NT2/D1 (cell line): ENCODE results near the gene SSH2.
"Not testable (repeated sequence)": the region's sequence is repeated elsewhere in the genome, so short reads cannot be mapped to it uniquely, and the experiment has no call there.

Experiments used
- DNase-seq: peaks from one replicate; pipeline ENCODE4 v3.0.0-alpha.2; 2011; ENCODE audit warnings: low read depth, low spot score
- H3K27me3 ChIP-seq: 2 replicates; pipeline ENCODE4 v1.6.0; 2011; ENCODE audit warnings: mild to moderate bottlenecking; ENCODE audit not compliant: insufficient read length, insufficient read depth
- H3K36me3 ChIP-seq: 2 replicates; pipeline ENCODE4 v1.6.1; 2011; ENCODE audit warnings: mild to moderate bottlenecking, low read length, mixed read lengths; ENCODE audit not compliant: insufficient read depth, insufficient read length
- H3K4me1 ChIP-seq: 2 replicates; pipeline ENCODE4 v1.5.1; 2011; ENCODE audit not compliant: insufficient read depth, insufficient read length
- H3K4me3 ChIP-seq: 2 replicates; pipeline ENCODE4 v1.5.1; 2011; ENCODE audit warnings: low read depth; ENCODE audit not compliant: insufficient read length
- H3K9ac ChIP-seq: 2 replicates; pipeline ENCODE4 v1.6.0; 2011; ENCODE audit warnings: low read depth; ENCODE audit not compliant: insufficient read length
- H3K9me3 ChIP-seq: 2 replicates; pipeline ENCODE4 v1.5.1; 2011; ENCODE audit warnings: mild to moderate bottlenecking, low read length; ENCODE audit not compliant: insufficient read depth
- SUZ12 ChIP-seq: IDR thresholded peaks from 2 replicates; pipeline ENCODE4 v1.6.1; 2011; ENCODE audit not compliant: insufficient read length, insufficient read depth; ENCODE audit errors: extremely low read depth
- YY1 ChIP-seq: IDR thresholded peaks from 2 replicates; pipeline ENCODE4 v1.6.1; 2011; ENCODE audit not compliant: insufficient read length, insufficient read depth
- ZNF274 ChIP-seq: IDR thresholded peaks from 2 replicates; pipeline ENCODE4 v1.6.1; 2011; ENCODE audit warnings: mild to moderate bottlenecking, low read depth, low read length

The SSH2 gene

GRCh38 chr17:29958947-29959657, 29.1 kb upstream of the SSH2 start:
- DNase-seq = no peak
- H3K9me3 ChIP-seq = peaks cover 7% of the 10 kb centered on the region; the same call in 1 of the 2 replicates
- H3K4me3 ChIP-seq = no peak overlapping the region
- no peak for TF ChIP-seq SUZ12
- no peak for TF ChIP-seq ZNF274
- TF ChIP-seq YY1 = no peak
- H3K4me1 ChIP-seq = no peaks in the 10 kb centered on the region
- no peaks in the 10 kb centered on the region for H3K36me3 ChIP-seq
- H3K27me3 ChIP-seq = no peaks in the 10 kb centered on the region
- H3K9ac ChIP-seq = no peak overlapping the region

- not testable (repeated sequence) for H3K27me3 ChIP-seq, H3K4me1 ChIP-seq, DNase-seq, H3K4me3 ChIP-seq, H3K9ac ChIP-seq, H3K36me3 ChIP-seq, H3K9me3 ChIP-seq
Measured at GRCh38 chr17:29957488-29957887, 27.5 kb upstream of the SSH2 start.

GRCh38 chr17:29956225-29956624, 26.2 kb upstream of the SSH2 start:
- DNase-seq = no peak
- Histone ChIP-seq H3K9ac (no peak overlapping the region), H3K9me3 (peaks cover 9% of the 10 kb centered on the region; the same call in 1 of the 2 replicates), H3K27me3 (no peaks in the 10 kb centered on the region), H3K4me1 (no peaks in the 10 kb centered on the region), H3K4me3 (no peak overlapping the region), H3K36me3 (no peaks in the 10 kb centered on the region)
- TF ChIP-seq ZNF274 (no peak), YY1 (no peak)

GRCh38 chr17:29954405-29954804, 24.4 kb upstream of the SSH2 start:
- no peaks in the 10 kb centered on the region for H3K36me3 ChIP-seq
- H3K9ac ChIP-seq = no peak overlapping the region

GRCh38 chr17:29949696-29950095, 19.7 kb upstream of the SSH2 start:
- Histone ChIP-seq H3K4me1 (no peaks in the 10 kb centered on the region), H3K9ac (no peak overlapping the region), H3K9me3 (peaks cover 9% of the 10 kb centered on the region; the same call in 1 of the 2 replicates), H3K36me3 (no peaks in the 10 kb centered on the region), H3K4me3 (no peak overlapping the region), H3K27me3 (no peaks in the 10 kb centered on the region)
- TF ChIP-seq SUZ12 (no peak), ZNF274 (no peak), YY1 (no peak)
- DNase-seq = no peak

More at GRCh38 chr17:29954405-29954804, 24.4 kb upstream of the SSH2 start:
- no peak for DNase-seq
- H3K9me3 ChIP-seq = peaks cover 9% of the 10 kb centered on the region; the same call in 1 of the 2 replicates
- H3K4me1 ChIP-seq = no peaks in the 10 kb centered on the region
- no peak overlapping the region for H3K4me3 ChIP-seq
- H3K27me3 ChIP-seq = no peaks in the 10 kb centered on the region
- TF ChIP-seq YY1 (no peak), SUZ12 (no peak), ZNF274 (no peak)

GRCh38 chr17:29948448-29949215, 18.6 kb upstream of the SSH2 start:
- H3K9ac ChIP-seq = no peak overlapping the region
- DNase-seq = no peak
- no peak overlapping the region for H3K4me3 ChIP-seq
- no peaks in the 10 kb centered on the region for H3K27me3 ChIP-seq
- TF ChIP-seq SUZ12 (no peak), YY1 (no peak), ZNF274 (no peak)
- no peaks in the 10 kb centered on the region for H3K4me1 ChIP-seq
- no peaks in the 10 kb centered on the region for H3K36me3 ChIP-seq
- H3K9me3 ChIP-seq = no peaks in the 10 kb centered on the region; the same call in 1 of the 2 replicates

GRCh38 chr17:29945281-29945680, 15.3 kb upstream of the SSH2 start:
- Histone ChIP-seq H3K4me1 (no peaks in the 10 kb centered on the region), H3K9ac (no peak overlapping the region), H3K4me3 (no peak overlapping the region), H3K27me3 (no peaks in the 10 kb centered on the region), H3K36me3 (no peaks in the 10 kb centered on the region), H3K9me3 (no peaks in the 10 kb centered on the region)
- TF ChIP-seq ZNF274 (no peak), YY1 (no peak), SUZ12 (no peak)
- no peak for DNase-seq

GRCh38 chr17:29941334-29941733, 11.3 kb upstream of the SSH2 start, which contains the start of gene EFCAB5:
EFCAB5 (plus strand) TSS chr17:29941634; CDS start chr17:29941797, 163 bp downstream.
- TF ChIP-seq YY1 = no peak
- TF ChIP-seq SUZ12 = no peak
- TF ChIP-seq ZNF274 = no peak
- no peak for DNase-seq
- H3K36me3 ChIP-seq = no peaks in the 10 kb centered on the region
- H3K9ac ChIP-seq = no peak within 1 kb of the TSS
- H3K9me3 ChIP-seq = no peaks in the 10 kb centered on the region
- H3K4me3 ChIP-seq = no peak within 1 kb of the TSS
- no peaks in the 10 kb centered on the region for H3K4me1 ChIP-seq
- no peaks in the 10 kb centered on the region for H3K27me3 ChIP-seq
